PFSK-1 (cell line): ENCODE data around the gene PSMA8.

Experiments used
- FOXP2 ChIP-seq: optimal IDR thresholded peaks from 2 replicates; pipeline ENCODE3; 2011; ENCODE audit warnings: borderline replicate concordance, control low read depth, inconsistent platforms; ENCODE audit not compliant: insufficient read depth; ENCODE audit errors: extremely low read length, extremely low read depth
- POLR2AphosphoS5 ChIP-seq: IDR thresholded peaks from 2 replicates; pipeline ENCODE4 v1.6.1; 2012; ENCODE audit warnings: low read depth, mild to moderate bottlenecking, control low read depth, low read length, moderate library complexity
- SIN3A ChIP-seq: IDR thresholded peaks from 2 replicates; pipeline ENCODE4 v1.6.1; 2012; ENCODE audit warnings: mild to moderate bottlenecking, low read length, moderate library complexity, borderline replicate concordance; ENCODE audit not compliant: insufficient read depth
- TAF1 ChIP-seq: IDR thresholded peaks from 2 replicates; pipeline ENCODE4 v1.6.1; 2012; ENCODE audit warnings: low read length, control low read depth, borderline replicate concordance; ENCODE audit not compliant: insufficient read depth
- TF ChIP-seq, protein P1 (sequence below), 2 experiments: IDR thresholded peaks; 2 replicates each; pipeline versions ENCODE4 v1.6.1 to v1.8.0; 2011 to 2012; ENCODE audit warnings: low read depth in 2 of 2, low read length in 2 of 2, control low read depth in 1 of 2, inconsistent platforms in 1 of 2, mild to moderate bottlenecking in 1 of 2, moderate library complexity in 1 of 2; ENCODE audit not compliant: insufficient read depth in 1 of 2

DNA sequence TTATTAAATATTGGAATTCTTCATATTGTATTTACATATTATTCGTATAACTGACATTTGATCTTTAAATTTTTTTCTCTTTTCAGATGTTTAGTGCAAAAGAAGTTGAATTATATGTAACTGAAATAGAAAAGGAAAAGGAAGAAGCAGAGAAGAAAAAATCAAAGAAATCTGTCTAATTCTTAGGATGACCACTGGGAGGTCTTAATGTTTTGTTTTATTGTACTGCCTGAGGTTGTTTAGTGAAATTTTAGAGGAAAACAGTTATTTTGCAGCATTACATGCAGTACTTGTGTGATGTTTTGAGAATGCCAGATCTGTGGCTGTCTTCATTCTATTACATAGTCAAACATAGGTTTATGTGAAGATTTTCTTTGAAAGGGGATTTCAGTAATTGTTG lies 58.6 kb downstream of the PSMA8 start:
- TF ChIP-seq POLR2AphosphoS5, result no peak
- no peak for TF ChIP-seq SIN3A
- TF ChIP-seq TAF1, result no peak
- TF ChIP-seq, protein P1, sequence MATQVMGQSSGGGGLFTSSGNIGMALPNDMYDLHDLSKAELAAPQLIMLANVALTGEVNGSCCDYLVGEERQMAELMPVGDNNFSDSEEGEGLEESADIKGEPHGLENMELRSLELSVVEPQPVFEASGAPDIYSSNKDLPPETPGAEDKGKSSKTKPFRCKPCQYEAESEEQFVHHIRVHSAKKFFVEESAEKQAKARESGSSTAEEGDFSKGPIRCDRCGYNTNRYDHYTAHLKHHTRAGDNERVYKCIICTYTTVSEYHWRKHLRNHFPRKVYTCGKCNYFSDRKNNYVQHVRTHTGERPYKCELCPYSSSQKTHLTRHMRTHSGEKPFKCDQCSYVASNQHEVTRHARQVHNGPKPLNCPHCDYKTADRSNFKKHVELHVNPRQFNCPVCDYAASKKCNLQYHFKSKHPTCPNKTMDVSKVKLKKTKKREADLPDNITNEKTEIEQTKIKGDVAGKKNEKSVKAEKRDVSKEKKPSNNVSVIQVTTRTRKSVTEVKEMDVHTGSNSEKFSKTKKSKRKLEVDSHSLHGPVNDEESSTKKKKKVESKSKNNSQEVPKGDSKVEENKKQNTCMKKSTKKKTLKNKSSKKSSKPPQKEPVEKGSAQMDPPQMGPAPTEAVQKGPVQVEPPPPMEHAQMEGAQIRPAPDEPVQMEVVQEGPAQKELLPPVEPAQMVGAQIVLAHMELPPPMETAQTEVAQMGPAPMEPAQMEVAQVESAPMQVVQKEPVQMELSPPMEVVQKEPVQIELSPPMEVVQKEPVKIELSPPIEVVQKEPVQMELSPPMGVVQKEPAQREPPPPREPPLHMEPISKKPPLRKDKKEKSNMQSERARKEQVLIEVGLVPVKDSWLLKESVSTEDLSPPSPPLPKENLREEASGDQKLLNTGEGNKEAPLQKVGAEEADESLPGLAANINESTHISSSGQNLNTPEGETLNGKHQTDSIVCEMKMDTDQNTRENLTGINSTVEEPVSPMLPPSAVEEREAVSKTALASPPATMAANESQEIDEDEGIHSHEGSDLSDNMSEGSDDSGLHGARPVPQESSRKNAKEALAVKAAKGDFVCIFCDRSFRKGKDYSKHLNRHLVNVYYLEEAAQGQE (IDR thresholded peaks at IDR 0.05; ENCODE audit: insufficient read depth in 1 of 2, low read depth in 2 of 2, low read length in 2 of 2), result no peak
- TF ChIP-seq FOXP2, result no peak
